ENCODE measurements around the gene VEPH1. TPM values are rescaled to one million over a fixed set of nuclear protein-coding genes. Genes with fewer than 3 reads are reported as not detected.

Gene VEPH1
- total RNA-seq, 2 donors from 2014 or later: 11.8 to 17.1 TPM

DNA sequence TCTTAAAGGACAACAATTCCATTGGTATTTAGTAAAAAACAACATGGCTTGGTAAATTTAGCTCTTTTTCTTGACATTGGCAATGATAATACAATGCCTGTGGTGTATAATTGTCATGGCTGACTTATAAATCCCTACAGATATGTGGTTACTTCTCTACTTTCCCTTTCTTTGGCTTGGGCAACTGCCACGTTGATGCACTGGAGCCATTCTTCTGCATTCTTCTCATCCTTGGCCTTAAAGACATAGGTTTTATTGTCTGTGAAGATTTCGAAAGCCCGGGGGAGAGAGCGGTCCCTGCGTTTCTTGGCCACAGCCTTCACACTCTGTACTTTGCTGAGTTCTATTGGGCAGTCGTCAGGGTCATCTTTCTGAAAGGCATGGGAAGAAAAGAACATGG is 242.2 kb downstream of the VEPH1 start:
- Mint-ChIP-seq H3K27me3 (ENCODE audit: insufficient read depth) (no peaks in the 10 kb centered on the region), H3K36me3 (ENCODE audit: low read depth) (no peaks in the 10 kb centered on the region), H3K4me3 (no peak overlapping the region), H3K27ac (no peak overlapping the region), H3K9me3 (no peaks in the 10 kb centered on the region), H3K4me1 (peaks cover 12% of the 10 kb centered on the region)
- Histone ChIP-seq H3K27ac (ENCODE audit: low read depth, low read length) (no peak overlapping the region), H3K27me3 (ENCODE audit: control insufficient read depth, insufficient read depth, low read length, poor library complexity, severe bottlenecking) (no peaks in the 10 kb centered on the region), H3K9me3 (ENCODE audit: control insufficient read depth, low read length) (no peaks in the 10 kb centered on the region), H3K36me3 (ENCODE audit: control insufficient read depth, insufficient read depth, low read length) (no peaks in the 10 kb centered on the region), H3K4me1 (ENCODE audit: control insufficient read depth, insufficient read depth, low read length) (peaks cover 4% of the 10 kb centered on the region), H3K4me3 (ENCODE audit: low read length) (no peak overlapping the region), H3K9ac (ENCODE audit: extremely low read depth, low read length, poor library complexity, severe bottlenecking) (no peak overlapping the region)
- 83 to 91% methylated on average over 3 to 6 of the region's 6 CpGs for WGBS, 2 experiments (ENCODE audit: insufficient coverage in 1 of 2, insufficient read length in 1 of 2)
- TF ChIP-seq, protein P1, sequence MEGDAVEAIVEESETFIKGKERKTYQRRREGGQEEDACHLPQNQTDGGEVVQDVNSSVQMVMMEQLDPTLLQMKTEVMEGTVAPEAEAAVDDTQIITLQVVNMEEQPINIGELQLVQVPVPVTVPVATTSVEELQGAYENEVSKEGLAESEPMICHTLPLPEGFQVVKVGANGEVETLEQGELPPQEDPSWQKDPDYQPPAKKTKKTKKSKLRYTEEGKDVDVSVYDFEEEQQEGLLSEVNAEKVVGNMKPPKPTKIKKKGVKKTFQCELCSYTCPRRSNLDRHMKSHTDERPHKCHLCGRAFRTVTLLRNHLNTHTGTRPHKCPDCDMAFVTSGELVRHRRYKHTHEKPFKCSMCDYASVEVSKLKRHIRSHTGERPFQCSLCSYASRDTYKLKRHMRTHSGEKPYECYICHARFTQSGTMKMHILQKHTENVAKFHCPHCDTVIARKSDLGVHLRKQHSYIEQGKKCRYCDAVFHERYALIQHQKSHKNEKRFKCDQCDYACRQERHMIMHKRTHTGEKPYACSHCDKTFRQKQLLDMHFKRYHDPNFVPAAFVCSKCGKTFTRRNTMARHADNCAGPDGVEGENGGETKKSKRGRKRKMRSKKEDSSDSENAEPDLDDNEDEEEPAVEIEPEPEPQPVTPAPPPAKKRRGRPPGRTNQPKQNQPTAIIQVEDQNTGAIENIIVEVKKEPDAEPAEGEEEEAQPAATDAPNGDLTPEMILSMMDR (conservative IDR thresholded peaks at IDR 0.05): no peak
- no peak for DNase-seq

DNA sequence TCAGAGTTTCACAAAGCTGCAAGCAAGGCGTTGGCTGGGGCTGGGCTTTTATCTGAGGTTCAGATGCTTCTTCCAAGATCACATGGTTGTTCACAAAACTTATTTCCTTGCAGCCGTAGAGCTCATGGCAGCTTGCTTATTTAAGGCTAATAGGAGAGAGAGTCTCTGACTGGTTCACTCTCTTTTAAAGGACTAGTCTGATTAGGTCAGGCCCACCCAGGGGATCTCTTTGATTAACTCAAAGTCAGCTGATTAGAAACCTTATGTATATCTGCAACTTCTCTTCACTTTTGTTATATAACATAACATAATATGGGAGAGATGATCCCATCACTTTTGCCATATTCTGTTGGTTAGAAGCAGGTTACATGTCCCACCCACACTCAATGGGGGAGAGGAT is 243.4 kb downstream of the VEPH1 start:
- no peak overlapping the region for H3K27ac Mint-ChIP-seq
- 73 to 96% methylated on average over 2 of the region's 2 CpGs for WGBS, 2 experiments (ENCODE audit: insufficient coverage in 1 of 2, insufficient read length in 1 of 2)
- no peak overlapping the region for H3K9ac ChIP-seq (ENCODE audit: extremely low read depth, low read length, poor library complexity, severe bottlenecking)
- no peaks in the 10 kb centered on the region for H3K36me3 ChIP-seq (ENCODE audit: control insufficient read depth, insufficient read depth, low read length)
- no peak overlapping the region for H3K4me3 ChIP-seq (ENCODE audit: low read length)
- peaks cover 4% of the 10 kb centered on the region for H3K4me1 ChIP-seq (ENCODE audit: control insufficient read depth, insufficient read depth, low read length)
- peaks cover 12% of the 10 kb centered on the region for H3K4me1 Mint-ChIP-seq
- no peaks in the 10 kb centered on the region for H3K36me3 Mint-ChIP-seq (ENCODE audit: low read depth)
- H3K9me3 ChIP-seq (ENCODE audit: control insufficient read depth, low read length): no peaks in the 10 kb centered on the region
- H3K27me3 Mint-ChIP-seq (ENCODE audit: insufficient read depth): no peaks in the 10 kb centered on the region
- H3K9me3 Mint-ChIP-seq: no peaks in the 10 kb centered on the region
- no peaks in the 10 kb centered on the region for H3K27me3 ChIP-seq (ENCODE audit: control insufficient read depth, insufficient read depth, low read length, poor library complexity, severe bottlenecking)
- no peak overlapping the region for H3K4me3 Mint-ChIP-seq
- no peak overlapping the region for H3K27ac ChIP-seq (ENCODE audit: low read depth, low read length)
- no peak for DNase-seq
- TF ChIP-seq, protein P1 (conservative IDR thresholded peaks at IDR 0.05): no peak

DNA sequence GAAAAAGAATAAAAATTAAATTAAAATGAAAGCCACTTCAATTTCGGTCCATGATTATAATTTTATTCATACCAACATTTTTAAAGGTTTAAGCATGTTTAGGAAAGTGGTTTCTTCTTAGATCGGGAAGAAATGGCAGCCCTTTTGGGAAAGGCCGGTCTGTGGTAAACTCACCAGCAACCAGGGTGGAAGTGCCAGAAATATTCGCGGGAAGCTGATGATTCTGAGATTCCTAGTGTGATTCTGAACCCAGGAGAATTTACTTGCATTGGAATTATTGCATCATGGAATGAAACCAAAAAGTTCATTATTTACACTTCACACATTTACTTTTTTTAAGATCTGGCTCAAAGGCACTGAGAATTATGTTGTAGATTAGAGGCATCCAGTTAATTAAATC is 246.1 kb downstream of the VEPH1 start:
- H3K9me3 Mint-ChIP-seq: no peaks in the 10 kb centered on the region
- peaks cover 5% of the 10 kb centered on the region for H3K4me1 Mint-ChIP-seq
- H3K4me1 ChIP-seq (ENCODE audit: control insufficient read depth, insufficient read depth, low read length): peaks cover 4% of the 10 kb centered on the region
- no peaks in the 10 kb centered on the region for H3K36me3 Mint-ChIP-seq (ENCODE audit: low read depth)
- DNase-seq: no peak
- H3K27ac ChIP-seq (ENCODE audit: low read depth, low read length): no peak overlapping the region
- no peak overlapping the region for H3K9ac ChIP-seq (ENCODE audit: extremely low read depth, low read length, poor library complexity, severe bottlenecking)
- no peaks in the 10 kb centered on the region for H3K27me3 Mint-ChIP-seq (ENCODE audit: insufficient read depth)
- WGBS, 2 experiments (ENCODE audit: insufficient coverage in 1 of 2, insufficient read length in 1 of 2): 93 to 100% methylated on average over 2 to 5 of the region's 5 CpGs
- no peak overlapping the region for H3K4me3 Mint-ChIP-seq
- no peaks in the 10 kb centered on the region for H3K27me3 ChIP-seq (ENCODE audit: control insufficient read depth, insufficient read depth, low read length, poor library complexity, severe bottlenecking)
- peak overlapping the region; percentile 45 for H3K27ac Mint-ChIP-seq
- TF ChIP-seq, protein P1 (conservative IDR thresholded peaks at IDR 0.05): no peak
- H3K36me3 ChIP-seq (ENCODE audit: control insufficient read depth, insufficient read depth, low read length): no peaks in the 10 kb centered on the region
- H3K9me3 ChIP-seq (ENCODE audit: control insufficient read depth, low read length): no peaks in the 10 kb centered on the region
- H3K4me3 ChIP-seq (ENCODE audit: low read length): no peak overlapping the region
